Skeletal muscle cell (primary cell): ENCODE results near the gene RBM43.
"Not testable (repeated sequence)": the region's sequence is repeated elsewhere in the genome, so short reads cannot be mapped to it uniquely, and the experiment has no call there.

Source experiments
- DNase-seq: peaks from one replicate; pipeline ENCODE4 v3.0.0-alpha.2; 2010; ENCODE audit warnings: low read depth
- H3K4me3 ChIP-seq: 2 replicates; pipeline ENCODE4 v1.5.1; 2011; ENCODE audit warnings: low read depth, mild to moderate bottlenecking, control low read depth, low read length, moderate library complexity

RBM43 gene

GRCh38 chr2:151261231-151261976 lies at the start of gene RBM43:
Gene RBM43 (minus strand): TSS chr2:151261863. CDS start chr2:151261727, 136 bp downstream.
- peak; percentile 83 for DNase-seq
- H3K4me3 ChIP-seq = peak within 1 kb of the TSS; percentile 69

DNA sequence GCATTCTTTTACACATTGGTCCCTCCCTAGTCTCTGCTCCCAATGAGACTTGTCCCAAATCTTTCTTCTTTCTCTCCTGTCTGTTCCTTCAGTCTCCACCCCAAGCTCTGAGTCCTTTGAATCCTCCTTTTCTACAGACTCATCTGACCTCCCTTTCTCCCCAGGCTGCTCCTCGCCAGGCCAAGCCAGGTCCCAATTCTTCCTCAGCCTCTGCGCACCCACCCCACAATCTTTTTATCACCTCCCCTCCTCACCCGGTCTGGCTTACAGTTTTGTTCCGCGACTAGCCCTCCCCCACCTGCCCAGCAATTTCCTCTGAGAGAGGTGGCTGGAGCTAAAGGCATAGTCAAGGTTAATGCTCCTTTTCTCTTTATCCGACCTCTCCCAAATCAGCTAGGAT lies 48.6 kb upstream of the RBM43 start:
- not testable (repeated sequence) for H3K4me3 ChIP-seq

DNA sequence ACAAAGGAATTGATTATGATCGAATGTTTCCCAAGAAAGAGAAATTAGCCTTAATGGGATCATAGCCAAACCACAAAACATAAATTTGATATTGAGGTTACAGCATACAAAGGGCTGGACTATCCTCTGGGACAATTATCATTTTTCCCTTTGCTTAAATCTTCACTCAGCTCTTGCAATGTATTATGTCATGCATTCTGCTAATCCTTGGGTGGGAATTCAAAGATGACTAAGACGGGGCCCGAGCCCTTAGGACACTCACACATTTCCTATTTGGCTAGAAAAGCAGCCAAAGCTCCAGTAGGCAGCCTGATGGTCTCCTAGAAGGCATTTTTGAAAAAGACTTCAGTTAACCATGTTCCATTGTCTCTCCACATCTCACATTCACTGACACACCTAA lies 45.0 kb upstream of the RBM43 start:
- H3K4me3 ChIP-seq = no peak overlapping the region
- DNase-seq = peak; percentile 79

More for the DNA sequence above, 48.6 kb upstream of the RBM43 start:
- DNase-seq = not testable (repeated sequence)

- DNase-seq = no peak
- H3K4me3 ChIP-seq = no peak overlapping the region
These were observed 43.5 kb upstream of the RBM43 start for GRCh38 chr2:151305129-151305691.

GRCh38 chr2:151302879-151303278 lies 41.2 kb upstream of the RBM43 start:
- no peak overlapping the region for H3K4me3 ChIP-seq

GRCh38 chr2:151302404-151302803 lies 40.7 kb upstream of the RBM43 start:
- DNase-seq = no peak
- H3K4me3 ChIP-seq = no peak overlapping the region

More at GRCh38 chr2:151302879-151303278, 41.2 kb upstream of the RBM43 start:
- peak; percentile 30 for DNase-seq

DNA sequence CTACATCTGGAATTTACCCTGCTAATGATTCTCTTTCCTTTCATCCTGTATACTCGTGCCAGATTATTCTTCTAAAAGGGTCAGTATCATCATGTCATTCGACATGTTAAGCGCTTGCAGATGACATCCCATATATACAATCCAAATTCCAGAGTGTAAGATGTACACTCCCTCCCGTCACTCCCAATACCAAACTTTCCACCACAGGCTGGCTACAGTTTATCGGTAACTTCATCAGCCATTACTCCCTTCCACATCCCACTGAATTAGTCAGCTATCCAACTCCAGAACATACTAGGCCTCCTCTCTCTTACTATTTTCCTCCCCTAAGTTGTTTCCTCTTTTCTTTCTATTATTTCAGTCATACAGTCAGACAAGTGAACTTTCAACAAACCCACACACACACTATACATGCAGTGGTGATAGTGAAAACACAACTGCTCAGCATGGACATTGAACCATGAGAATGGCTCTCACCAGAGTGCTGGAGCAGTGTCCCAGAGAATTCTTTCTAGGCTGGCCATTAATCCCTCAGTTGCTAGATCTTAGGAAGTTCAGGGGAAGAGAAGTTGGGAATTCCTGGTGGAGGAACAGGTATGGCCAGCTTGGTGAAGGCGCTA lies 38.4 kb upstream of the RBM43 start:
- DNase-seq = no peak
- no peak overlapping the region for H3K4me3 ChIP-seq

DNA sequence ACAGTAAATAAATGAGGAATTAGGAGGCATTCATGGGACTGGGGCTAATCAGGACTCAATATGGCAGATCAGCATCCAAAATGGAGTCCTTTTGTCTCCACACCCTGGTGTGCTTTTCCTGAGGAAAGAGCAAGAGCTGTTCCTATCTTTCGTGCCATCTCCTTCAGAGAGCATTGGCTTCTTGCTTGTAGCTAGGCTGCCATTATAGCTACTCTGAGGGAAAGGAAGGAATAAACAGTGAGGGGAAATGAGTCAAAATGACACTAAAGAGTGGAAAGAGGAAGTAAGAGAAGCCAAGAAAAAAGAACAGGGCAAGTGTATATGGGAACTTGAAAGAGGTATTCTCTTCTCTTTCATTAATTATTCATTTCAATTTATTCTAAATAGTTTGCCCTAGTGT lies 36.2 kb upstream of the RBM43 start:
- no peak overlapping the region for H3K4me3 ChIP-seq
- no peak for DNase-seq

DNA sequence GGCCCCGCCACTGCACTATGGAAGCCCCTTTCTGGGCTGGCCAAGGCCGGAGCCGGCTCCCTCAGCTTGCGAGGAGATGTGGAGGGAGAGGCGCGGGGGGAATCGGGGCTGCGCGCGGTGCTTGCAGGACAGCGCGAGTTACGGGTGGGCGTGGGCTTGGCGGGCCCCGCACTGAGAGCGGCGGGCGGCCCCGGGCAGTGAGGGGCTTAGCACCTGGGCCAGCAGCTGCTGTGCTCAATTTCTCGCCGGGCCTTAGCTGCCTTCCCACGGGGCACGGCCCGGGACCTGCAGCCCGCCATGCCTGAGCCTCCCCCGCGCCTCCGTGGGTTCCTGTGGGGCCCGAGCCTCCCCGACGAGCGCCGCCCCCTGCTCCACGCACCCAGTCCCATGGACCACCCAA lies 34.3 kb upstream of the RBM43 start:
- not testable (repeated sequence) for H3K4me3 ChIP-seq, DNase-seq

DNA sequence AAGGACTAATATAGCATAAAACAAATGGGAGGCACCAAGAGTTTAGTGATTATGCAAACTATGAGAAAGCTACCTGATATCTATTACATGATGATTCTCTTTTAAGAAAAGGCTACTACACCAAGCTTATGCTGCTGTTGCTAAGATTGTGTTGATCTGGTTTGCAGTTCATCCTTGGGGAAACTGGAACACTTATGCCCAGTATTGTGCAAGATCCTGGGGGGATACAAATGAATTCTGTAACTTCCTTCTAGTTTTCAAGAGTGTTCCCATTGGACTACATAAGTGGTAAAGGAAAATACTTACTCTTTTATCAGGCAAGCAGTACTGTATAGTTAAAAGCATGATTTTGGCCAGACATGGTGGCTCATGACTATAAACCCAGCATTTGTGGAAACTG lies 30.9 kb upstream of the RBM43 start:
- no peak for DNase-seq
- no peak overlapping the region for H3K4me3 ChIP-seq

GRCh38 chr2:151292141-151292540 lies 30.5 kb upstream of the RBM43 start:
- no peak for DNase-seq
- no peak overlapping the region for H3K4me3 ChIP-seq

- no peak for DNase-seq
- H3K4me3 ChIP-seq = no peak overlapping the region
These were observed 29.6 kb upstream of the RBM43 start for GRCh38 chr2:151291224-151291623.

- peak; percentile 5 for DNase-seq
- peak overlapping the region; percentile 62 for H3K4me3 ChIP-seq
These were observed 28.6 kb upstream of the RBM43 start for GRCh38 chr2:151289972-151290866.

DNA sequence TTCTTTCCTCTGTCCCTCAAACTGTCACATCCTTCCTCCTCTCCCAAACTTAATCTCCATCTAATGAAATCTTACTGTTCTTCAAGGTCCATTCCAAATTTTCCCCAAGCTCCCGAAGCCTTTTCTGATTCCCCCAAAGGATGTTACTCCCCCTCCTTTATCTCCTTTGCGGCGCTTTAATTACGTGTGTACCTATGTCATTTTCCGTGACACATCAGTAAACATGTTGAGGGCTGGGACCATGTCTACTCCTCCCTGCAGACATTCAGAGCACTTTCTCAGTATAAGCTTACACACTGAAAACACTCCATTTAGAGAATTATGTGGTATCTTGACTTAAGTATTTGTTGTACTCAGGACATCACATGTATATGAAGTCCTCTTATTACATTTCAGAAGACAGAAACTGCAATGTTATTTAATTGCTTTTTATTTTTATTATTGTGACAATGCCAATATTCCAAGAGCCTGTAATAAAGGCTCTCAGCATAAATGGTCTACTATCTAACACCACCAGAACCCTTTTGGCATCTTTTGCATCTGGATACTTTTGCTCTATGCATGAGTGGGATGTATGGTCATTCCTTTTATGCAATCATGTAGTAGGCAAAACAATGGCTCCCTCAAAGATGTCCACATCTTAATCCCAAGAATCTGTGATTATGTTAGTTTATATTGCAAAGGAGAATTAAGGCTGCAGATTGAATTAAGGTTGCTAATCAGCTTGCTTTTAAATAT lies 26.0 kb upstream of the RBM43 start:
- no peak for DNase-seq
- H3K4me3 ChIP-seq = no peak overlapping the region

DNA sequence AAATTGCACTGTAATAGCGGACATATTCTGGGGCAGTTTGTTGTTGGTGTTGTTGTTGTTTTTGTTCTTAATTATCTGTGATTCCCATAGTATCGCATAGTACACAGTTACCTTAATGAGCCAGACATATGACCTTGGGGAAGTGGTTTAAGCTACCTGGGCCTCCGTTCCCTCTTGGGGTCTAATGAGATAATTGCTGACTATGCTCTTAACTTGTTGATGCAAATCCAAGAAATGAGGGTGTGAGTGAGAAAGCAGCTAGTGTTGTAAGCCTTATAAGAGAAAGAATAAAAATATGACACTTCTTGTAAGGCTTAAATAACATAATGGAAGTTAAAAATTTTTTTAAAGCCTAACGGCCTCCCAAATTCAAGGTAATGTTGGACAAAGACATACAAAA lies 20.7 kb upstream of the RBM43 start:
- no peak for DNase-seq
- H3K4me3 ChIP-seq = no peak overlapping the region

GRCh38 chr2:151280271-151280670 lies 18.6 kb upstream of the RBM43 start:
- no peak for DNase-seq
- no peak overlapping the region for H3K4me3 ChIP-seq

DNA sequence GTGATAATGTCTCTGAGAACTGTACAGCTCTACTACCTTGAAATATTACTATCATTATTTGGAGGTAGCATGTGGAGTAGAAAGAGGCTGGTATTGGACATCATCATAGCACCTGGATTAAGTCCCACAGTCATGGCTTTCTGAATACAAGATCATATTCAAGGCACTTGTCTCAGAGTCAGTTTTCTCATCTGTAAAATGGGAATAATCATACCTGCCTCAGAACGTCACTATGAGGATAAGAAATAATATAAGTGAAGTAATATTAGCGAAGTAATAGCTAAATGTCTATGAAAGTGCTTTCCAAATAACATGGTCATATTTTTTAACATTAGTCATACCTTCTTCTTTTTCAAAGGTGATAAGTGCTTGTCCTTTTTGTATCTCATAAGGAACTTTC lies 16.8 kb upstream of the RBM43 start:
- H3K4me3 ChIP-seq = no peak overlapping the region
- no peak for DNase-seq

DNA sequence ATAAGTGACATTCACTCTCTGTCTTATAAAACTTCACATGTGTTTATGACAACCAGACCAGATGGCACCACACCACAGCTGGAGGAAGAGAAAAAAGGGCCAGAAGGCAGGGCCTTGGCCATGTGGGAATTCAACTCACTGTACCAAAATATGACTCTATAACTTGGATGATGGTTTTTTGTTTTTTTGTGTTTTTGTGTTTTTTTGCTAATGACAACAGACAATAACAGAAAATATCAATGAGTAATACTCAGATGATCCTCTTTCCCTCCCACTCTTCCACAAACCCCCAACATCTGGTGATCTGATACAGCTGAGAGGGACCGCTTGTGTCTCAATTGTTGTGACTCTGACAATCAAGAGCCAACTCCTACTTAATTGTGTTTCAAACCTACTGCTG lies 15.4 kb upstream of the RBM43 start:
- H3K4me3 ChIP-seq = no peak overlapping the region
- DNase-seq = no peak

DNA sequence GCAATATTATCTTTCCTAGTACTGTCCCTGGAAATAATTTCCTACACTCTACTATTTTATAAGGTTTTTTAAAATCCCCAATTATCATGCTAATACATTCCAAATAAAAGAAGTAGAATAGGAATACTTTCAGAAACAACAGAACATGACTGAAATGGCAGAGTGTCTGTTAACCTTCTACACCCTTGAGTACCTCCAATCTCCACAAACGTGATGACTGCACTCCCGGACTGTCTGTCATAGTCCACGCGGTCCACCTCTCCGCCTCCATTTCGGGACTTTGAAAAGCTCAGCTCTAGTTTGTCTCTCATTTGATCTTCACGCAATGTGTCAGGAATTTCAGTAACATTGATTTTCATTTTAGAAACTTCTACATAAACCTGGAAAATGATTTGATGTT lies 13.6 kb upstream of the RBM43 start:
- no peak for DNase-seq
- H3K4me3 ChIP-seq = no peak overlapping the region
